Panc1 (cell line): ENCODE data around the gene RAB3GAP2. TPM values are rescaled to one million over a fixed set of nuclear protein-coding genes. Genes with fewer than 3 reads are reported as not detected.

Experiments
- ATAC-seq: fragments of 200-7000 bp; cut with Tn5 transposase; 2 replicates; pipeline ENCODE4 v1.9.1; 2020; ENCODE audit warnings: mild to moderate bottlenecking, moderate library complexity
- BruUV-seq: library from RNA; stranded (reverse); fragments of 400-500 nt; replicated peaks from 2 replicates; lab custom pipeline; 2021; lab: Mats Ljungman, UMichigan
- CTCF ChIA-PET: fragments of 300-600 bp; sonication (Branson Sonifier 250); formaldehyde crosslinking; loops from one replicate; lab custom pipeline; 2022; ENCODE audit warnings: antibody characterized with exemption; lab: Charles Lee
- POLR2A ChIA-PET: fragments of 300-600 bp; sonication (Branson Sonifier 250); formaldehyde crosslinking; loops from one replicate; lab custom pipeline; 2022; ENCODE audit warnings: antibody characterized with exemption; lab: Charles Lee
- DNase-seq: peaks from one replicate; pipeline ENCODE4 v3.0.0-alpha.2; 2010; ENCODE audit warnings: low read depth, low spot score
- H3K27ac ChIP-seq: 2 replicates; pipeline ENCODE4 v1.5.1; 2011; ENCODE audit warnings: mild to moderate bottlenecking, low read length, inconsistent platforms
- H3K27me3 ChIP-seq: fragments of 200-500 bp; sonication (Bioruptor generic); 2 replicates; pipeline ENCODE4 v1.6.0; 2014; ENCODE audit warnings: low read length, inconsistent platforms; ENCODE audit not compliant: control insufficient read depth, insufficient read depth
- H3K36me3 ChIP-seq: fragments of 200-500 bp; sonication (Bioruptor generic); 2 replicates; pipeline ENCODE4 v1.5.1; 2014; ENCODE audit warnings: inconsistent platforms, mild to moderate bottlenecking, low read length, moderate library complexity; ENCODE audit not compliant: control insufficient read depth, insufficient read depth
- H3K4me1 ChIP-seq: 2 replicates; pipeline ENCODE4 v1.5.1; 2011; ENCODE audit warnings: inconsistent platforms, mild to moderate bottlenecking, low read length, moderate library complexity; ENCODE audit not compliant: control insufficient read depth, insufficient read depth
- H3K4me3 ChIP-seq, 2 experiments: 2 replicates each; pipeline ENCODE4 v1.5.1; 2011 to 2012; ENCODE audit warnings: low read depth in 2 of 2, low read length in 2 of 2, mild to moderate bottlenecking in 2 of 2, inconsistent platforms in 1 of 2, moderate library complexity in 1 of 2
- H3K9me3 ChIP-seq: fragments of 200-500 bp; sonication (Bioruptor generic); 2 replicates; pipeline ENCODE4 v1.5.1; 2014; ENCODE audit warnings: low read depth, mild to moderate bottlenecking, inconsistent platforms, low read length, moderate library complexity; ENCODE audit not compliant: control insufficient read depth, insufficient read depth
- POLR2AphosphoS5 ChIP-seq: IDR thresholded peaks from 2 replicates; pipeline ENCODE4 v1.6.1; 2012; ENCODE audit warnings: mild to moderate bottlenecking, low read depth, low read length, moderate library complexity
- SIN3A ChIP-seq: IDR thresholded peaks from 2 replicates; pipeline ENCODE4 v1.6.1; 2012; ENCODE audit warnings: low read depth, mild to moderate bottlenecking, low read length, moderate library complexity, borderline replicate concordance; ENCODE audit not compliant: insufficient read depth
- TCF7L2 ChIP-seq: IDR thresholded peaks from 2 replicates; pipeline ENCODE4 v1.6.1; 2011; ENCODE audit warnings: mild to moderate bottlenecking, low read depth, low read length, inconsistent platforms
- in situ Hi-C: cut with HindIII; loops from 2 replicates; pipeline ENCODE4 v1.10.0; 2016; ENCODE audit warnings: low sequenced_read_pairs, low pct_unique_long_range_greater_than_20kb
- intact Hi-C: fragments of 100-400 bp; cut with micrococcal nuclease; formaldehyde crosslinking; loops from one replicate; pipeline ENCODE4 v1.10.0; 2022; ENCODE audit not compliant: unreplicated experiment
- total RNA-seq: library from RNA; stranded (reverse); gene quantifications from one replicate; pipeline ENCODE4 v1.2.1, GENCODE V29; 2021; ENCODE audit not compliant: unreplicated experiment
- TF ChIP-seq, protein P1 (sequence below): fragments of 450-650 bp; IDR thresholded peaks from 2 replicates; pipeline ENCODE4 v1.5.1; 2017; ENCODE audit warnings: mild to moderate bottlenecking
- TF ChIP-seq, protein P2 (sequence below), 2 experiments: IDR thresholded peaks; 2 replicates each; pipeline ENCODE4 v1.6.1; 2011 to 2012; ENCODE audit warnings: low read depth in 2 of 2, control low read depth in 1 of 2, low read length in 1 of 2, mild to moderate bottlenecking in 1 of 2, moderate library complexity in 1 of 2; ENCODE audit not compliant: insufficient read depth in 1 of 2

The RAB3GAP2 gene
- total RNA-seq, 1 experiment from 2014 or later: 39.0 TPM

DNA sequence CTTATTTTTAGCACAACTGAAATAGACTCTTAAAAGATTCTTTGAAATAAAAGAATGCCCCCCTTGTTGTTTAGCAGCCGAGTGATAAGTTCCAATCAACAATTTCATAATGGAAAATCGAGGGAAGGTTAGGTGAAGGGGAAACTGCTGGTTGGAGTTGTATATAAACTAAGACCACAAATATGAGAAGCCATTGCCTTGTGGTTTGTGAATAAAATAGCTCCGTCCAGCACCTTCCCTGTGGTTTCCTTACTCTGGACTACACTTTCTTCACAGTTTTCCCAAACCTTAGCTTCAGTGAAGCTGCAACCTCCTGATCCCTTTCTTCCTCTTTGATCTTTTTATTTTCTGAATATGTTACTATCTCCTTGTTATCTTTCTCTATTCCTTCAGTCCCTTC is 6.7 kb upstream of the RAB3GAP2 start:
- DNase-seq (no peak), ATAC-seq (no peak)
- no peaks in the 10 kb centered on the region for H3K4me1 ChIP-seq
- no peaks in the 10 kb centered on the region for H3K36me3 ChIP-seq
- TF ChIP-seq SIN3A (no peak), POLR2AphosphoS5 (no peak), TCF7L2 (no peak)
- TF ChIP-seq, protein P1, sequence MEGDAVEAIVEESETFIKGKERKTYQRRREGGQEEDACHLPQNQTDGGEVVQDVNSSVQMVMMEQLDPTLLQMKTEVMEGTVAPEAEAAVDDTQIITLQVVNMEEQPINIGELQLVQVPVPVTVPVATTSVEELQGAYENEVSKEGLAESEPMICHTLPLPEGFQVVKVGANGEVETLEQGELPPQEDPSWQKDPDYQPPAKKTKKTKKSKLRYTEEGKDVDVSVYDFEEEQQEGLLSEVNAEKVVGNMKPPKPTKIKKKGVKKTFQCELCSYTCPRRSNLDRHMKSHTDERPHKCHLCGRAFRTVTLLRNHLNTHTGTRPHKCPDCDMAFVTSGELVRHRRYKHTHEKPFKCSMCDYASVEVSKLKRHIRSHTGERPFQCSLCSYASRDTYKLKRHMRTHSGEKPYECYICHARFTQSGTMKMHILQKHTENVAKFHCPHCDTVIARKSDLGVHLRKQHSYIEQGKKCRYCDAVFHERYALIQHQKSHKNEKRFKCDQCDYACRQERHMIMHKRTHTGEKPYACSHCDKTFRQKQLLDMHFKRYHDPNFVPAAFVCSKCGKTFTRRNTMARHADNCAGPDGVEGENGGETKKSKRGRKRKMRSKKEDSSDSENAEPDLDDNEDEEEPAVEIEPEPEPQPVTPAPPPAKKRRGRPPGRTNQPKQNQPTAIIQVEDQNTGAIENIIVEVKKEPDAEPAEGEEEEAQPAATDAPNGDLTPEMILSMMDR: no peak
- TF ChIP-seq, protein P2, sequence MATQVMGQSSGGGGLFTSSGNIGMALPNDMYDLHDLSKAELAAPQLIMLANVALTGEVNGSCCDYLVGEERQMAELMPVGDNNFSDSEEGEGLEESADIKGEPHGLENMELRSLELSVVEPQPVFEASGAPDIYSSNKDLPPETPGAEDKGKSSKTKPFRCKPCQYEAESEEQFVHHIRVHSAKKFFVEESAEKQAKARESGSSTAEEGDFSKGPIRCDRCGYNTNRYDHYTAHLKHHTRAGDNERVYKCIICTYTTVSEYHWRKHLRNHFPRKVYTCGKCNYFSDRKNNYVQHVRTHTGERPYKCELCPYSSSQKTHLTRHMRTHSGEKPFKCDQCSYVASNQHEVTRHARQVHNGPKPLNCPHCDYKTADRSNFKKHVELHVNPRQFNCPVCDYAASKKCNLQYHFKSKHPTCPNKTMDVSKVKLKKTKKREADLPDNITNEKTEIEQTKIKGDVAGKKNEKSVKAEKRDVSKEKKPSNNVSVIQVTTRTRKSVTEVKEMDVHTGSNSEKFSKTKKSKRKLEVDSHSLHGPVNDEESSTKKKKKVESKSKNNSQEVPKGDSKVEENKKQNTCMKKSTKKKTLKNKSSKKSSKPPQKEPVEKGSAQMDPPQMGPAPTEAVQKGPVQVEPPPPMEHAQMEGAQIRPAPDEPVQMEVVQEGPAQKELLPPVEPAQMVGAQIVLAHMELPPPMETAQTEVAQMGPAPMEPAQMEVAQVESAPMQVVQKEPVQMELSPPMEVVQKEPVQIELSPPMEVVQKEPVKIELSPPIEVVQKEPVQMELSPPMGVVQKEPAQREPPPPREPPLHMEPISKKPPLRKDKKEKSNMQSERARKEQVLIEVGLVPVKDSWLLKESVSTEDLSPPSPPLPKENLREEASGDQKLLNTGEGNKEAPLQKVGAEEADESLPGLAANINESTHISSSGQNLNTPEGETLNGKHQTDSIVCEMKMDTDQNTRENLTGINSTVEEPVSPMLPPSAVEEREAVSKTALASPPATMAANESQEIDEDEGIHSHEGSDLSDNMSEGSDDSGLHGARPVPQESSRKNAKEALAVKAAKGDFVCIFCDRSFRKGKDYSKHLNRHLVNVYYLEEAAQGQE (IDR thresholded peaks at IDR 0.05; ENCODE audit: insufficient read depth in 1 of 2, low read depth in 2 of 2, low read length in 1 of 2): no peak
- BruUV-seq: no TSS peak
- ChIA-PET POLR2A (interaction anchor here (0.6 kb wide), 1 partner anchor 36 kb away, joined by 3 read pairs; no protein-coding TSS in a partner anchor), CTCF (no interaction called here)
- H3K4me3 ChIP-seq: no peak overlapping the region
- no peaks in the 10 kb centered on the region for H3K9me3 ChIP-seq
- intact Hi-C loops: no loop called here
- H3K27ac ChIP-seq: no peak overlapping the region
- in situ Hi-C loops: no loop called here
- H3K27me3 ChIP-seq: peaks cover 22% of the 10 kb centered on the region

DNA sequence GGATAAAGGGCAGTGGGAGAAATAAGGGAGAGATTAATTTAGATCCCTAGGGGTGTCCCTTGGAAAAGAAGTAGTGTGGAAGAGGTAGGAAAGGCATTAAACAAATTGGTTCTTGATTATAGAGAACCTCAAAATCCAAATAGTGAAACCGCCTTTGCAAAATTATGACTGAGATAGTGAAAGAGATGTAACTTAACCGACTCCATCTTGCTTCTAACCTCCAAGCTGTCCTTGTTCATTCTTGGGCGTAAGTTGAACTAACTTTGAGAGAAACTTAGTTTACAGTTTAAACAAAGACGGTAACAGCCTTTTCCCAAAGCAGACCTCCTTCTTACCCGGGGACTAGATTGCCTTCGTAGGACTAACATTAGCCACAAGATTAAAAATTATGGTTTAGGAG is 3.2 kb upstream of the RAB3GAP2 start:
- H3K27me3 ChIP-seq: peaks cover 19% of the 10 kb centered on the region

More for the DNA sequence above, 3.2 kb upstream of the RAB3GAP2 start:
- H3K9me3 ChIP-seq: no peaks in the 10 kb centered on the region
- no peak for TF ChIP-seq POLR2AphosphoS5
- TF ChIP-seq, protein P2 (IDR thresholded peaks at IDR 0.05; ENCODE audit: insufficient read depth in 1 of 2, low read depth in 2 of 2, low read length in 1 of 2): no peak
- no peak for TF ChIP-seq TCF7L2
- no peak for TF ChIP-seq SIN3A
- TF ChIP-seq, protein P1: no peak
- in situ Hi-C loops: no loop called here
- no TSS peak for BruUV-seq
- ChIA-PET CTCF (no interaction called here), POLR2A (no interaction called here)
- no peak overlapping the region for H3K4me3 ChIP-seq
- DNase-seq (no peak), ATAC-seq (no peak)
- peaks cover 13% of the 10 kb centered on the region for H3K4me1 ChIP-seq
- H3K27ac ChIP-seq: no peak overlapping the region
- peaks cover 2% of the 10 kb centered on the region; the same call in 1 of the 2 replicates for H3K36me3 ChIP-seq
- intact Hi-C loops: no loop called here
